ENCODE data around the gene TBX21.

The TBX21 gene

GRCh38 chr17:47712330-47713023 is 20.6 kb upstream of the TBX21 start:
- no peak overlapping the region for H3K27ac ChIP-seq
- DNase-seq (ENCODE audit: low read depth, low spot score), result no peak

GRCh38 chr17:47713980-47714700 is 18.9 kb upstream of the TBX21 start:
- no peak for DNase-seq (ENCODE audit: low read depth, low spot score)
- no peak overlapping the region for H3K27ac ChIP-seq

- no peak overlapping the region for H3K27ac ChIP-seq
- no peak for DNase-seq (ENCODE audit: low read depth, low spot score)
Measured at GRCh38 chr17:47714773-47715396, 18.2 kb upstream of the TBX21 start.

GRCh38 chr17:47715669-47716325 is 17.2 kb upstream of the TBX21 start:
- DNase-seq (ENCODE audit: low read depth, low spot score), result no peak
- no peak overlapping the region for H3K27ac ChIP-seq

GRCh38 chr17:47716375-47716774 is 16.7 kb upstream of the TBX21 start:
- DNase-seq (ENCODE audit: low read depth, low spot score), result no peak
- H3K27ac ChIP-seq, result no peak overlapping the region

GRCh38 chr17:47717261-47717697 is 15.8 kb upstream of the TBX21 start:
- H3K27ac ChIP-seq, result no peak overlapping the region
- no peak for DNase-seq (ENCODE audit: low read depth, low spot score)

- no peak overlapping the region for H3K27ac ChIP-seq
- DNase-seq (ENCODE audit: low read depth, low spot score), result no peak
Measured at GRCh38 chr17:47717979-47718621, 14.9 kb upstream of the TBX21 start.

GRCh38 chr17:47718634-47719405 is 14.2 kb upstream of the TBX21 start:
- DNase-seq (ENCODE audit: low read depth, low spot score), result no peak
- no peak overlapping the region for H3K27ac ChIP-seq

- H3K27ac ChIP-seq, result no peak overlapping the region
- no peak for DNase-seq (ENCODE audit: low read depth, low spot score)
Measured at GRCh38 chr17:47719411-47720152, 13.5 kb upstream of the TBX21 start.

GRCh38 chr17:47720196-47720595 is 12.8 kb upstream of the TBX21 start:
- DNase-seq (ENCODE audit: low read depth, low spot score), result no peak
- H3K27ac ChIP-seq, result no peak overlapping the region

- H3K27ac ChIP-seq, result no peak overlapping the region
- DNase-seq (ENCODE audit: low read depth, low spot score), result peak; percentile 3
Measured at GRCh38 chr17:47720754-47721533, 12.1 kb upstream of the TBX21 start.

GRCh38 chr17:47721725-47722124 is 11.3 kb upstream of the TBX21 start:
- DNase-seq (ENCODE audit: low read depth, low spot score), result no peak
- H3K27ac ChIP-seq, result no peak overlapping the region

GRCh38 chr17:47724705-47725104 is 8.3 kb upstream of the TBX21 start:
- no peak overlapping the region for H3K27ac ChIP-seq
- DNase-seq (ENCODE audit: low read depth, low spot score), result no peak

GRCh38 chr17:47725446-47726111 is 7.5 kb upstream of the TBX21 start:
- no peak overlapping the region for H3K27ac ChIP-seq
- DNase-seq (ENCODE audit: low read depth, low spot score), result no peak

GRCh38 chr17:47726796-47727703 is 6.0 kb upstream of the TBX21 start:
- H3K27ac ChIP-seq, result no peak overlapping the region
- DNase-seq (ENCODE audit: low read depth, low spot score), result no peak

- DNase-seq (ENCODE audit: low read depth, low spot score), result no peak
- no peak overlapping the region for H3K27ac ChIP-seq
Measured at GRCh38 chr17:47727704-47728036, 5.4 kb upstream of the TBX21 start.

Data from epithelial cell of prostate (primary cell).